Activated effector memory CD4-positive, alpha-beta T cell treated with Interleukin-2 at 50 U/mL for 16 hours (primary cell): ENCODE results near the gene TWIST2.

Experiments used
- DNase-seq: peaks from one replicate; pipeline ENCODE4 v3.0.0-alpha.2; 2020

TWIST2 gene

DNA sequence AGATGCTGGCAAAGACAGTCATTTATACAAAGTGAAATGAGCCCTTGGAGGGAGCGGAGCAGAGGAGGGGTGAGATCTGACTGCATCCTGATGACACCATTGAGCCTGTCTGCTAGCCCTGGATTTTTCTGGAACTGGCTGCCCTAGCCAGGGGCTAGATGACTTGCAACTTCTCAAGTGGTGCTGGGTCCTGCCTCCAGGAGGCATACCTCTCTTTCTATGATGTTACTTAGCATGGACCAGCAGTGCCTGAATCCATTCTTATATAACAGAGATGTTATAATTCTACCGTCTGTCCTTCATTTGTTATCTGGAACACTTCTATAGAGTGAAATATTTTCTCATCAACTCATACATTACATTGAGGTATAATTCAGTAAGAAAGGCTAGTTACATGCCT is 8.5 kb upstream of the TWIST2 start:
- DNase-seq, result no peak

DNA sequence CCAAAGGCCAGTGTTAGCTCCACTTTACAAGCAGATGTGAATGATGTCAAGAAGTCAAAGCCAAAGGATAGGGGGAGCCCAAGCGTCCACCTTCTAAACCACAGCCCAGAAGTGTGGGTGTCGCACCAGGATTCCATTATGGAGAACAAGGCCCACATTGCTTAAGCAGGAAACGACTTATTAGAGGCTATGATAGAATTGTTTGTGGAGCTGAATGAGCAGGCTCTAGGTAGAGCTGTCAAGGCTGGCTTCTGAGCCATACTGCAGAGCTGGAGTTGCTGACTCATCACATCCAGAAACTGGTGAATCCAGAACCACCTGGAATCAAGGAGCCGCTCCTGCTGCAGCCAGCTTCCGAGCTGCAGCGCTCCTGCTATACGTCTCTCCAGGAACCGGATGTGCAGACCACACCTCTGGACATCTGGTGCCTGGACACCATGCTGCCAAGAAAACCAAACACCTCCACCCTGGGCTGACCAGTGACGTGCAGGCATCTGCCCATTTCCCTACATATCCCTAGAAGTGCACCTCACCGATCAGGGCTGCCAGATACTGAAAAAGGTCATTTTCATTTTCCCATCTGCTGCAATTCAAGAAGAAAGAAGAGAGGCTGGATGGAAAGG is 6.2 kb upstream of the TWIST2 start:
- DNase-seq, result no peak

DNA sequence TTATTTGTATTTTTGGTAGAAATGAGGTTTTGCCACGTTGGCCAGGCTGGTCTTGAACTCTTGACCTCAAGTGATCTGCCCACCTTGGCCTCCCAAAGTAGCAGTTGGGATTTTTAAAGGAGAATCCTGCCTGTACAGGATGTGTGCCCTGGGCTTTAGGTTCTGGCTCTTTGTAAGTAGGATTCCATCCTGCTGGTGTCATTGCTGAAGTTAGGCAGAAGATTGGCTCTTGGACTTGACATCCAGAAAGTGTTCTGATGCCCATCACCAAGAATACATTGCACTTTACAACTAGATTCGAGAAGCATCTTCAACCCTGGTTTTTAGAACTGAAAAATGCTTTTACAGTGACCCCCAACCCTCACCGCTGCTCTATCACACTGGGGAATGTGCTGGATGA is 4.4 kb upstream of the TWIST2 start:
- no peak for DNase-seq

DNA sequence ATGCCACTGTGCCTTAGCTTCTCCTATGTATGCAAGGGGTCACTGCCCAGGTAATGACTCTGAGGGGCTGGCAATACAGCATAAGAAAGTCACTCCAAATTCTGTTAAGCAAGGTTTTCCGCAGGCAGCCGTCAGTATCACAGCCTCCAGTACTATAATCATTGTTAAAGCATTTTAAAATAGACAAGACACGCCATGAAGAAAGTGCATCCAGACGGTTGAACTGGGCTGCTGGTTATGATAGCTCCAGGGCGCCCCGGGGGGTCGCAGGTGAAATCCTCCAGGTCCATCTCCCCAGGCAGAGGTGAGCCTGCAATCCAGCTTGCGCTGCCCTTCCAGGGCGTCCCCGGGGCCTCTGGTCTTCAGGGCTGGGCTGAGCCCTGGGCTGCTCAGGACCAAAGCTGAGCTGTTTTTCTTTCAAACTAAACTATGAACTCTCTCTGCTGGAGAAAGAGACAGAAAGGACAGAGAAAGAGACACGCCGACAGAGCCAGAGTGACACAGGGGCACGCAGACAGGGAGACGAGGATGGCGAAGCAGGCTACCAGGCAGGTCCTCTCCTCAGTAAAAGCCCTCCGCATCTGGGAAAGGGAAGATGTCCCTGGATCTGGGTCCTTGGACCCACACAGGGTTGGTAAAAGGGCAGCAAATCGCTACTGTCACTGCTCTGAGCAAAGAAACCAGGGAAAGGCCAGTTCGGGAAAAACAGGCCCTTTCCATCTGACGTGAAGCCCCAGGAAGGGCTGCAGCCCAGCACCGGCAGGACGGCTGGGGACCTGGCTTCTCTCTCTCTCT is 2.1 kb upstream of the TWIST2 start:
- DNase-seq, result no peak

DNA sequence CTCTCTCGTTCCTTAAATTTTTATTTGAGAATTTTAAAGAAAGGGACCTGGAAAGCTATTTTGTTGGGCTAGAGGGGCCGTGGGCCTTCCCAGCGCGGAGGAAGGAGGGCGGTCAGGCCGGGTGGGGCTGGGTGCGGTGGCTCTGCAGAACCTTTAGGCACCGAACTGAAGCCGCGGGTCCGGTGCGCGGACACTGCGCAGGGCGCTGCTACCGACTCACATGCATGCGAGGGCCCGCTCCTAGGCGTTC is 1.6 kb upstream of the TWIST2 start:
- no peak for DNase-seq

DNA sequence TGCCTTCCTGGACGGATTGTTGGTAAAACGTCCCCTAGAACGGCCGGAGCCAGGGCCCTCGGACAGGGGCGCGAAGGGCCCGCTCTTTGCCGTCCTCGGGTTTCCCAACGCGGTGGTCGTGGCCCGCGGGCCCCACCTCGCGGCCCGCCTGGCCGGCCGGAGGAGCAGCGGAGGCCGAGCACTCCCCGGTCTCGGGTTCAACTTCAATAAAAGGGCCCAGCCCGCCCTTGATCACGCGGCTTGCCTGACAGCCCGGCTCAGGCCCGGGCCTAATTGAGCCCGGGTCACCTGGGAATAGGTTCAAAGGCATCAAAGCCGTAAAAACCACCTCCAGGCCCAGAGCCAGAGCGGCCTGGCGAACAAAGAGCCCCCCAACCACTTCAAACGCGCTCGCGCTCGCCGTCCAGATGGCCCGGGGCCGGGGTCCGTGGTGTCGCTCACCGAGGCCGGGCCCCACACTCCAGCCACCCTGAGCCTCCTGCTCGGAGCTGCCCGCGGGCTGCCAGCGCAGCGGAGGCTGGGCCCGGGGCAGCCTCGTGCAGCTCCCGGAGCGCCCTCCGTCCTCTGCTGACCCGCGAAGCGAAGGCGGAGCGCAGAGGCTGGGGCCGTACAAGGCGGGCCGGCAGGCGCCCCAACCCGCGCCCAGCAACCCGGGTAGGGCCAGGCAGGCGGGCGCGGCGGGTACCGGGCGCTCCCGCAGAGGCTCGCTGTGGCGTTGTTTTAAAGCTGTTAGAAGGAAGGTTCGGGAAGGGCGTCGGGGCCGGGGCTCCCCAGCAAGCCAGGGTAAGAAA is 1.1 kb upstream of the TWIST2 start:
- no peak for DNase-seq

DNA sequence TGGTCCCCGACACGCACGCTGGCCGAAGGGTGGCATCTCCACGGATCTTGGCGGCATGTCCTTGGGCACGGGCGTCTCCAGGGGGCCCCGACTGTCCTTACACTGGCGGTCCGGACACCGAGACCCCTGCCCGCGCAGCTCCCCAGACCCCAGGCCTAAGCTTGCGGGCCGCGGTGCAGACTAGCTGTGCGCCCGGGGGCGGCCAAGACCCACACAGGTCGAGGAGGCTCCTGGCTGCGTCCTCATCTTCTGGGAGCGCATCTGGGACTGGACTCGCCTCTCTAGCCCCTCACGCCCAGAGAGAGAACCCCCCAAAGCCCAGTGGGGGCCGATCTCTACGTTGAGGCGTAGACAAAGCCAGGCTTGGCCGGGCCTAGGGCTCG is 475 bp upstream of the TWIST2 start:
- DNase-seq, result no peak

DNA sequence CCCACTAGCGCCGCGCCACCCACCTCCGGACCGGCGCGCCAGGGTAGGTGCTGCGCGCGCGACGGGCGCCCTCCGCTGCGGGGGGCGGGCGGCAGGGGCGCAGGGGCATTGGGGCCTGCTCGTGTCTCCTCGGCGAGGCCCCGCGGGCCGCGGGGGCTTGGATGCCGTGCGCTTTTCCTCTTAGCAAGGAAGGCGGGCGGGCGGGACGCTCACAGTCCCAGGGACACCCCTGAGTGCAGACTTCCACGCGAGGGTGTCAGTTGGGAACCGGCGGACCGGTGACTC is 748 bp downstream of the TWIST2 start:
- no peak for DNase-seq

DNA sequence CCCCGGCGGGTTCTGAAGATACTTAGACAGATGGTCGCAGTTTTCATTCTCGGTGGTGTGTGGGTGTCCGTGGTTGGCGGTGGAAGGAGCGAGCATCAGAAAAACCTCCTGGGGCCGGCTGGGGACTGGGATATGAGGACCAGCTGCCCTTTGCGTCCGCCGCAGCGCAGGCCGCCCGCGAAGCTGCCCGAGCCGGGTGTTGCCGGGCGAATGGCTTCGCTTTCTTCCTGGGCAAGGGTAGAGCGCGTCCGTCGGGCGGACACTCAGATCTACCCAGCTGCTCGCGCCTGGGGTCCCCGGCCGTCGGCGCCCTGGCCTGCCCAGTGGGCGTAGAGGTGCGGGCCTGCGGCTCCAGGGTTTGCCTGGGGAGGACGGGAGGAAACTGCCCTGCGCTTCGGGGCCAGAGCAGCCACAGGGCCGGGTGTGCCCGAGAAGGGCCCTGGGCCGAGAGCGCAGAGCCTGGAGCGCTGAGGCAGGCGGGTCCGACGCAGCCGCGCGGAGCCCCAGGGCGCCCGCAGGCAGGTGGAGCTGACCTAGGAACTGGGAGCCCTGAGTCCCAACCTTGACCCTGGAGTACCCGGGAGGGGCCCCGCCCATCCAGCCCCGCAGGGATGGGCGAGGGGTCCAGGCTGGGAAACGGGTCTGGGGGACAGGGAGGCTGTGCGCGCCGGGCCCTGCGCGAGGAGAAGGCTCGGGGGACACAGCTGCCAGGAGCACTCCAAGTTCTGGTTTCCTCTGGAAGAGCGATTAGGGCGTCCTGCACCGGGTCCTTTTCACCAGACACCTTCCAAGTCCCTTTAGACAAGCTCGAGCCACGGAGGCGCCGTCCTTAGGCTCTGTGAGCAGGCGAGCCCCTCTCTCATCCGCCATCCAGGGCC is 1.3 kb downstream of the TWIST2 start:
- no peak for DNase-seq

DNA sequence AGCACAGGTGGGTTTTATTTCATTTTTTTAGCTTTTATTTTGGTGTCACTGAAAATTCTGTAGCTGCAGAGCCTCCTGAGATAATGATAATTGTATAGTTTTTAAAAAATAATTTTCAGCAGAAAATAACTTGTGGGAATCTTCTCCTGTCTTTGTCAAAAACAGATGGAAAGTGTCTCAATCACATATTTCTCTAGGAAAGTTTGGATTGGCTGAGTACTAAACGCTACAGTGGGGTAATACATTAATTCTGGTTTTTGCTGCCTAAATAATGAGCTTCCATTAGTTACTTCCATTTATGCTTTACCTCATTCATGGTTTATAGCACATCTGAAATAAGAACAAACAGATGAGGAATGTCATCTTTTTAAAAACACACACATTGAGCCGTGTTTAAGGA is 2.2 kb downstream of the TWIST2 start:
- no peak for DNase-seq

DNA sequence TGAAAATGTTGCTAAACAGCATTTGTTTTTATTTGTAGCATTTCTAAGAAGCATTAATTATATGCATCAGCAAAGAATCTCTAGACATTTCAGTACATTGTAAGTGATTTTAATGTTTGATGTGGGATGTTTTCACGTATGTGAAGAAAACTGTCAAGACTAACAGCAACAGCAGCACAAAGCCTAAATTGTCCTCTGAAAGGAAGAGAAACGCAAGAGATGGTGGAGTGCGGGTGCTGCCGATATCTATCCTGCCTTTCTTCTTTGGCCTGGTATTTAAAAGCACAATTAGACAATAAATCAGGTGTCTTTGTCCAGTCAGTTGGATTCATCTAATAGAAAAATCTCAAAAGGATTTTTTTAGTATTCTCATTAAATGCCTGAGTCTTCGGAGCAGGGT is 3.1 kb downstream of the TWIST2 start:
- no peak for DNase-seq

DNA sequence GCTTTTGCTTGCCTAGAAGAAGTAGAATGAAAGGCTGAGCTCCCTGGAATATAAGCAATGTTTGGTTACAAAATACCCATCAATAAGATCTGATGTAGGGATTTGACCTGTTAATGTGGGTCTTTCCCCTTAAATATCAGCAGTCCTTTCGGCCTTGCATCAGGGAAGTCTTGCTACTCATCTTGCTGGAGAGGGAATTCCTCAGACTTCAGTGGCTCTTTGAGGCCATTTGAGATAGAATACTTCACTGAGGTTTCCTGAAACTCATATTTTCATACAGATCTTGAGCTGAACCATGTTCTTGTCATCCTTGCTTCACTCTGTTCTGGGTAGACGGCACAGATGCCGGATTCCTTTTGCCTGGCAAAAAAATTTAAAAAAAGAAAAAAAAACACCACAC is 3.9 kb downstream of the TWIST2 start:
- no peak for DNase-seq

DNA sequence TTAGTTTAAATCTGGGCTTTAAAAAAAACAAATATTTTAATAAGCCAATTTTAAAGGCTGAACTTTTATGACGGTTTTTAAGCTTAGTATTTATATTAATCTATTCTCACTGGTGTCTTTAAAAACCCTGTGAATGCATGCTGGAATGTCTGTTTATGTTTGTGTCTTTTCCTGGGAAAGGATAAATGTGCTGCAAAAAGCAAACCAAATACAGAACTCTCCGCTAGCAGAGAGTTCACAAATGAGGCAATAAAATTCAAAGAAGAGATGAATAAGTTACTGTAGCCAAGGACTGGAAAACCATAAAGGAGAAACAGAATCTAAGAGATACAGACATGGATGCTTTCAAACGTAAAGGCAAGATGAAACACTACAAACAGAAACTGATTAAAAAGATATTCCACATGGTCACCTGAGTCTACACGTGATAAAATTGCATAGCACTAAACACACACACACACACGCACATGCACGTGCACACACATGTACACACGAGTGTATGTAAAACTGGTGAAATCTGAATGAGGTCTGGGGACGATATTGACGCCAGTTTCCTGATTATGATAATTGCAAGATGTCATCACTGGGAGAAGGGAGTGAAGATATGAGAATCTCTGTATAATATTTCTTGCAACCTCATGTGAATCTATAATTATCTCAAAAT is 4.5 kb downstream of the TWIST2 start:
- DNase-seq, result no peak

DNA sequence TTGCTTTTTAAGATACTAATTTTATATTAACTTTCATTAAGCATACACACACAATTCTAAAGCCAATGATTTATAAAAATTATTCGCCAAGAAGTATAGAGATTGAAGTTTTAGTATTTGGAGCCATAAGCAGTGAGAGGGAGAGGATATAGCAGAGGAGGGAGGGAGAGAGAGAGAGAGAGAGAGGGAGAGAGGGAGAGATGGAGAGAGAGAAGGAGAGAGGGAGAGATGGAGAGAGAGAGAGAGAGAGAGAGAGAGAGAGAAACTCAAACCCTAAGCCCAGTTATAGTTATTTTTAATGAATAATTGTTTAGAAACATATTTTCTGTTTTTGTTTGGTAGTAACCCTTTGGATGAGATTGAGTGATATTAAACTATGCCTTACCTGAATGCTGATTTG is 5.3 kb downstream of the TWIST2 start:
- no peak for DNase-seq

DNA sequence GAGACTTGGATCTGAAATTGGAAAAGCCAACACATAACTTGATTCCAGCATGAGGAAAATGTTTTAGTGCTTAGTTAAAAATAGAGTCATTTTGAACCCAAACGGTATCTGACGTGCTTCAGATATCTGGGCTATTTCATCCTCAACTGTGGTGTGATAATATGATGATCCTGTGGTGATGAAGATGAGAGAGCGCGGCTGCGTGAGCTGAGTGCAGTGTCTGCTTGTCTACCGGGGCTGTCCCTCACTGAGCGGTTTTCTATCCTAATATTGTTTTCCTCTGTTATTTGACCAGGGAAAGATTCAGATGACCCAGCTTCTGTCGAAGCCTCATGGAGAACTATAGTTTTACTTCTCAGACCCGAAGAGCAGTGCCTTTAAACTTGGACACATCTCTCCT is 5.8 kb downstream of the TWIST2 start:
- no peak for DNase-seq

DNA sequence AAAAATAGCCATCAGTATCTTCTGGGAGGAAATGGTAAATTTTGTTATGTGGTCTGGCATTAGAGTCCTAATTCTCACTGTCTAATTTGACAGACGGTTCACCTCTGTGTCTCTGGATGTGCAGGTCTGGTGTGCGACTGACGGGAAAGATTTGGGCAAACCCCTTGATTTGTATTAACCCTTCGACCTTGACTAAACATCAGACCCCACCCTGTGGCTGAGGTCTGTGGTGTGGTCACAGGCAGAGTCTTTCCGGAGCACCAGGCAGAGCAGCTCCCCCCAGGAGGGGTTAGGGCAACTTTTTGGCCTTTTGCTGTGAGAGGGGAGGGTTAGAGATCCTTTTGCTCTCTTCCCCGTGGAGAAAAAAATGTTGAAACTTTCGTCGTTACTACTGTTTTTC is 6.4 kb downstream of the TWIST2 start:
- DNase-seq, result no peak

DNA sequence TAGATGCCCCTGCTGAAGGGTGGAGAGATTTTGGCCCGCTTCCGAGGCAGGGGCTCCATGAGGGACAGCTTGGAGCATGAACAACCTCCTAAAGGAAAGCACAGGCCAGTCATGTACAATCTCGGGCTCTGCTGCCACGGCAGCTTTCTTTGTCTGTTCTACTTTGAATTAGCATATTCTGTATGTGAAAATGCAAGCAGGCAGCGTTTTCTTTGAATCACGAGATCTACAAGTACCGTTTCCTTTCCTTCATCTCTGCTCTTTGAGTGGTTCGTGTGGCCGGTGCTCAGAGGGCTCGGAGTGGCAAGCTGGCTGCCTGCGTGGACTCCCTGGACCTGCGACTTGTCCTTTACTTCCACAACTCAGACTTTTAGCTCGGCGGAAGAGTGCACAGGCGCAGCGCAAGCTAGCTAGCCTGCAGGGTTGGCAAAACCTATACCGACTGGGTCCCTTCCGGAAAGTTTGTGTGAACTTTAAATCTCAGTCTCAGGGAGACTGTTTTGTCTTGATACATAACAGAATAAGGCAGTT is 6.9 kb downstream of the TWIST2 start:
- no peak for DNase-seq

DNA sequence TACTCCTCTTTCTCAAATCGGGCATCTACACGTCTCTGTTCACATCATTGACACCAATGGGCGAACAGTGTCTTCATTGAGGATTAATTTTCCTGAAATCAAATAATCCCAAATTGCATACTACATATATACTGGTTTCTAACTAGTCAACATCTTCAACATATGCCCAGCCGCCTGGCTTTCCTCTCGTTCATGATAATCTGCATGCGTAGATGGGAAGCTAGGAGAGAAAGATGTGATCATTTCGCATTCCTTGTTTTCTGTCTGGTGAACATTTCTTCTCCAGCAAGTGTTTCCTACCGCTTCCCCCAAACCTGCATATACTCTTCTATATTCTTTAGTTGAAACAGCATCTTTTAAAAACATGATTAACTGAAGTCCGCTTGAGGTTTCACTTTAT is 7.4 kb downstream of the TWIST2 start:
- DNase-seq, result no peak

DNA sequence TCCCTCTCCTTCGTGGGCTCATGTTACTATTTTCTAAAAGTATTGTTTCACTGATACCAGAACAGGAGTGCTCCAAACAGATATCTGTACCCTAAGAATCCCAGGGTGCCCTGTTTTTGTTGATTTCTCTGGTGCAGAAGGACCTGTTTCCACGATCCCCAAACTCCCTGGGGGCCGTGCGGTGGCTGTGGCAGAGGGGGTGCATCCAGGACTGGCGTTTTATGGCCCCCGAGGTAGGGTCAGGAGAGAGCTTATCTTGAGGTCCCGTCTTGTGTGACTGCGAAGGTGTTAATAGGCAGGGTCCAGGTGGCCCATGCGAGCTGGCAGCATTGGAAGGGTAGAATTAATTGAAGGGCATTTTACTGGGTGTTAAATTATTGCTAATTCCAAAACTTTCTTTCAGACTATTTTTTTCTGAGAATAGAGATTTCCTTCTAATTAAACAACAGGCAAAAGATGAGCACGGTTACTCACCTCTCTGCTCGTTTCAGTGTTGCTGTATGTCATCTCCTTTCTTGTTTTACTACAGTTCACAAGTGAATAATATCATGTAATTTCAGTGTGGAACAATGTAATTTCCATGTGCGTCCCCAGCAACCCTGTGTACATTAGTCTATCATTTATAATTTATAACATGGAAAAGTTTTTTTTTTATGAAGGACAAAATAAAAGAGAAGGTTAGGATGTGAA is 8.2 kb downstream of the TWIST2 start:
- no peak for DNase-seq

DNA sequence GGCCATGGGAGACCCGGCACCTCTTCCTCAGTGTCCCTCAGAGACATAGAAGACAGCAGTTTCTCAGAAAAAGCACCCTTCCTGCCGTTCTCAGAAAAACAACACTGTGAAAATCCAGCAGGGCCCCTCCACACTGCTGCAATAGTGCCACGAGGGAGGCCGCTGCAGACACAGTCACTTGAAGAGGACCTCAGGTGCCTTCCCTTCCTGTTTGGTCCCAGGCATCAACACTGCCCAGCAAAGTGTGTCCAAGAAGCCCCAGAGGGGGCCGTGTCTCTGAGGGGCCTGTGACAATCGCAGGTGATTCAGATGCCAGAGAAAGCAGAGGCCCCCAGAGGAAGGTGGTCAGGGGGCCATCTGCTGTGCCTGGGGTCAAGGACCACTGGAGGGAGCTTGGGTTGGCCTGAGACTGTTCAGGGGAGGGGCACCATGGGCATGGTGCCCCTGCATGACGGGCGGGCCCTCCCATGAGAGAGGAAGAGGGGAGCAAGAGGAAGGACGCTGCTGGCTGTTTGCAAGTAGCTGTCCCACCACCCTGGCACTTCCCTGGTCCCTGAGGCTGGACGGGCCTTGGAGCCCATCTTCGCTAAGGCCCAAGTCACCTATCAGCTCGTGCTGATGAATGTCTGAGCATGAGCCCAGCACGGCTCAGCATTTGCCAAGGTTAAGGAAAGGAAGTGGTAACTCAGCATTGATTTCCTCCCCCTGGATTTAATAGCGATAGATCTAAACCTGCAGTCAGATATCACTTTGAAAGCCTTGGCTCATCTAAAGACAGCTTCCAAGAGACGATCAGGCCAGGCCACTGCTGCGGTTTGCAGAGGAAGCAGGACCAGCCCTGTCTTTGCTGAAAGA is 9.1 kb downstream of the TWIST2 start:
- DNase-seq, result no peak

DNA sequence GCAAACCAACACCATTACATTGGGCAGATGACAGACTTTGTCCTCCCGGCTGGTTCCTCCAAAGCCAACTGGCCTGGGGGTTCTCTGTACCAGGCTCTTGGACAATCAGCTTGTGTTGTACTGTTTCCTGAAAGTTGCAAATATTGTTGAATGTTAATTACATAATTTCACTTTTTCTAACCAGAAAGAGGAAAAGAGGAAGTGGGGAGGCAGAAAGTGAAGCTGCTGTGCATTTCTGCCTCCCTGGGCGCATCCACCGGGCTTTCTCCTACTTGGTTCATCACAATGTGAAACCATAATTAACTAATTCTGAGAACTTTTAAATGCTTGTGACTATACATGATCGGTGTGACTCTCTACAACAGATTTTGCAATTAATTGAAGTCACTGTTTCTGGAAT is 10.1 kb downstream of the TWIST2 start:
- DNase-seq, result no peak
